Brain pericyte (primary cell): ENCODE data around the gene LRRFIP1.
A peak's percentile ranks its signal among the peaks of the same experiment; 100 is the strongest.
"Not testable (repeated sequence)": the region's sequence is repeated elsewhere in the genome, so short reads cannot be mapped to it uniquely, and the experiment has no call there.

Experiments used
- DNase-seq: peaks from one replicate; pipeline ENCODE4 v3.0.0-alpha.2; 2012; ENCODE audit warnings: low read depth, low spot score

The LRRFIP1 gene

GRCh38 chr2:237663517-237664110 lies 36.2 kb downstream of the LRRFIP1 start:
- DNase-seq = no peak

GRCh38 chr2:237664151-237664550 lies 36.8 kb downstream of the LRRFIP1 start:
- no peak for DNase-seq

- DNase-seq = no peak
Observed at GRCh38 chr2:237665713-237666143, 38.3 kb downstream of the LRRFIP1 start.

- no peak for DNase-seq
Observed at GRCh38 chr2:237666606-237667005, 39.2 kb downstream of the LRRFIP1 start.

GRCh38 chr2:237667050-237667576 lies 39.7 kb downstream of the LRRFIP1 start:
- not testable (repeated sequence) for DNase-seq

- no peak for DNase-seq
Observed at GRCh38 chr2:237667893-237668292, 40.5 kb downstream of the LRRFIP1 start.

GRCh38 chr2:237668440-237668839 lies 41.1 kb downstream of the LRRFIP1 start:
- no peak for DNase-seq

- no peak for DNase-seq
Observed at GRCh38 chr2:237669283-237669627, 41.9 kb downstream of the LRRFIP1 start.

- DNase-seq = peak; percentile 60
Observed at GRCh38 chr2:237669628-237670392, 42.4 kb downstream of the LRRFIP1 start.

GRCh38 chr2:237670641-237671040 lies 43.3 kb downstream of the LRRFIP1 start:
- DNase-seq = no peak

- no peak for DNase-seq
Observed at GRCh38 chr2:237671466-237672138, 44.2 kb downstream of the LRRFIP1 start.

- no peak for DNase-seq
Observed at GRCh38 chr2:237672731-237673129, 45.3 kb downstream of the LRRFIP1 start.

GRCh38 chr2:237673130-237674001 lies 46.0 kb downstream of the LRRFIP1 start:
- no peak for DNase-seq

GRCh38 chr2:237674731-237675276 lies 47.4 kb downstream of the LRRFIP1 start:
- no peak for DNase-seq

GRCh38 chr2:237675316-237675715 lies 47.9 kb downstream of the LRRFIP1 start:
- DNase-seq = no peak

- no peak for DNase-seq
Observed at GRCh38 chr2:237680702-237681478, 53.5 kb downstream of the LRRFIP1 start.

- no peak for DNase-seq
Observed at GRCh38 chr2:237682151-237682550, 54.8 kb downstream of the LRRFIP1 start.

- no peak for DNase-seq
Observed at GRCh38 chr2:237682856-237683670, 55.7 kb downstream of the LRRFIP1 start.

- no peak for DNase-seq
Observed at GRCh38 chr2:237685408-237685807, 58.0 kb downstream of the LRRFIP1 start.
